ENCODE results near the gene IFNA21. TPM values are rescaled to one million over a fixed set of nuclear protein-coding genes. Genes with fewer than 3 reads are reported as not detected.

IFNA21 gene
- total RNA-seq, 1 experiment from 2014 or later: not detected

DNA sequence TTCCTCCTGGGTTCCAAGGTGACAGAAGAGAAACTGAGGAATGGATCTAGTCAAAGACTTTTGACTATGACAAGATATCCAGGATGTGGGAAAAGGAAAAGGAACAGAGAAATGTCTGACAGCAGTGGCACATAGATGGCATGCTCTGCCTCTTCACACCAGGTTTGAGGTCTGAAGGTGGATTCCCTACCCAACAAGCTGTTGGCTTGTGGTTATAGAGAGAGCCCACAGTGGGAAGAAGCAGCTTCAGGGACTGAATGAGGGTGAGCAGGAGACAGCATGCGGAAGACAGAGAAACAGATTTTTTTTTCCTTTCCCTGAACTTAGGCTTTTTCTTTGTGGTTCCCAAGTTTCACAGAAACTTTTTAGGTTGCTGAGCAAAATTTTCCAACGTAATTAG is 45.4 kb downstream of the IFNA21 start:
- no peaks in the 10 kb centered on the region for H3K4me1 Mint-ChIP-seq (ENCODE audit: low read depth, unreplicated experiment)
- no peak for DNase-seq
- intact Hi-C loops (cut with micrococcal nuclease; ENCODE audit: unreplicated experiment): no loop called here
- H3K36me3 Mint-ChIP-seq (ENCODE audit: insufficient read depth, unreplicated experiment): no peaks in the 10 kb centered on the region
- H3K4me3 Mint-ChIP-seq (ENCODE audit: low read depth, unreplicated experiment): no peak overlapping the region
- H3K9me3 Mint-ChIP-seq (ENCODE audit: low read depth, unreplicated experiment): peaks cover 3% of the 10 kb centered on the region
- CTCF ChIA-PET: no interaction called here
- no TSS peak for BruUV-seq (replicated peaks)
- no peak overlapping the region for H3K27ac Mint-ChIP-seq (ENCODE audit: unreplicated experiment)
- H3K27me3 Mint-ChIP-seq (ENCODE audit: unreplicated experiment): no peaks in the 10 kb centered on the region
- TF ChIP-seq, protein P1, sequence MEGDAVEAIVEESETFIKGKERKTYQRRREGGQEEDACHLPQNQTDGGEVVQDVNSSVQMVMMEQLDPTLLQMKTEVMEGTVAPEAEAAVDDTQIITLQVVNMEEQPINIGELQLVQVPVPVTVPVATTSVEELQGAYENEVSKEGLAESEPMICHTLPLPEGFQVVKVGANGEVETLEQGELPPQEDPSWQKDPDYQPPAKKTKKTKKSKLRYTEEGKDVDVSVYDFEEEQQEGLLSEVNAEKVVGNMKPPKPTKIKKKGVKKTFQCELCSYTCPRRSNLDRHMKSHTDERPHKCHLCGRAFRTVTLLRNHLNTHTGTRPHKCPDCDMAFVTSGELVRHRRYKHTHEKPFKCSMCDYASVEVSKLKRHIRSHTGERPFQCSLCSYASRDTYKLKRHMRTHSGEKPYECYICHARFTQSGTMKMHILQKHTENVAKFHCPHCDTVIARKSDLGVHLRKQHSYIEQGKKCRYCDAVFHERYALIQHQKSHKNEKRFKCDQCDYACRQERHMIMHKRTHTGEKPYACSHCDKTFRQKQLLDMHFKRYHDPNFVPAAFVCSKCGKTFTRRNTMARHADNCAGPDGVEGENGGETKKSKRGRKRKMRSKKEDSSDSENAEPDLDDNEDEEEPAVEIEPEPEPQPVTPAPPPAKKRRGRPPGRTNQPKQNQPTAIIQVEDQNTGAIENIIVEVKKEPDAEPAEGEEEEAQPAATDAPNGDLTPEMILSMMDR (IDR thresholded peaks at IDR 0.05; ENCODE audit: unreplicated experiment): no peak

DNA sequence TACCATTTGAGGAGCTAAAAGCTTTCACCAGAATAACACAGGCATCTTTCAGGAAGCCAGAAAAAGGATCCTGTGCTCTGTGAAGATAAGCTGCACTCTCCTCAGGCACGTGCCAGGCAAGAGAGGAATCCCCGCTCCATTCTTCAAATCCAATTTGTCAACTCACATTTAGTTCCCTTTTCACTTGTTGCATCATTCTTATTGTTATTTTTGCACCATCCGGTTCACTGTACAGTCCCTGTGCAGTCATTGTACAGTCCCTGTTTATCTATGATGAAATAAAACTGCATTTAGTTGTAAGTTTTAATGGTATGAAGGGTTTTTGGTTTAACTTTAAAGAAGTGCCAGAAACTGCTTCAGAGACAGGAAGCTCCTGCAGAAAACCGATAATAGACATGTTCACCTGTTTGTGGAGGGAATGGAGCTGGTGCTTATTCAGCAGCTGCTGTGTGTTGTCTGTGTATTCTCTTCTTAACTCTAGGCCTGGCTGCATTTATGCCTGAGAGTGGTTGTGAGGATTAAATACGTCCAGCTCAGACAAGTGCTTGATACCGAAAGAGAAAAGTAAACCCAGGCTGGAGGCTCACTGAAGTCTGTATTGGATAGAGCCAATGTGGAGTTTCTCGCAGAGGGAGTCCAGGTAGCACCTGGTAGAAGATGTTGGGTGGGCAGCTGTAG is 47.2 kb downstream of the IFNA21 start:
- intact Hi-C loops (cut with micrococcal nuclease; ENCODE audit: unreplicated experiment): loop anchor here (10.0 kb wide), 2 partner anchors 114 to 924 kb away; no protein-coding TSS in a partner anchor
- no peak overlapping the region for H3K27ac Mint-ChIP-seq (ENCODE audit: unreplicated experiment)
- no peaks in the 10 kb centered on the region for H3K36me3 Mint-ChIP-seq (ENCODE audit: insufficient read depth, unreplicated experiment)
- DNase-seq: no peak
- H3K4me3 Mint-ChIP-seq (ENCODE audit: low read depth, unreplicated experiment): no peak overlapping the region
- TF ChIP-seq, protein P1 (IDR thresholded peaks at IDR 0.05; ENCODE audit: unreplicated experiment): no peak
- no peaks in the 10 kb centered on the region for H3K27me3 Mint-ChIP-seq (ENCODE audit: unreplicated experiment)
- no TSS peak for BruUV-seq (replicated peaks)
- CTCF ChIA-PET: no interaction called here
- no peaks in the 10 kb centered on the region for H3K4me1 Mint-ChIP-seq (ENCODE audit: low read depth, unreplicated experiment)
- peaks cover 1% of the 10 kb centered on the region for H3K9me3 Mint-ChIP-seq (ENCODE audit: low read depth, unreplicated experiment)

Other genes with a start within 250 kb of the IFNA21 start
- 0.07 and 0.10 TPM in 2 replicates for gene HACD4, start 135.0 kb downstream of the IFNA21 start, total RNA-seq (2022)
- gene IFNB1, start 88.7 kb downstream of the IFNA21 start, total RNA-seq (2022): 0.42 and 0.61 TPM in 2 replicates
- not detected in 2 replicates for gene IFNW1, start 24.8 kb downstream of the IFNA21 start, total RNA-seq (2022)
- gene IFNA4, start 20.9 kb upstream of the IFNA21 start, total RNA-seq (2022): not detected in 2 replicates
- not detected in 2 replicates for gene IFNA7, start 35.5 kb upstream of the IFNA21 start, total RNA-seq (2022)
- gene IFNA10, start 40.5 kb upstream of the IFNA21 start, total RNA-seq (2022): not detected in 2 replicates
- not detected in 2 replicates for gene IFNA16, start 50.7 kb upstream of the IFNA21 start, total RNA-seq (2022)
- not detected in 2 replicates for gene IFNA17, start 61.6 kb upstream of the IFNA21 start, total RNA-seq (2022)
- not detected in 2 replicates for gene IFNA14, start 73.3 kb upstream of the IFNA21 start, total RNA-seq (2022)
- gene IFNA5, start 138.7 kb upstream of the IFNA21 start, total RNA-seq (2022): not detected in 2 replicates
- 15.8 and 16.8 TPM in 2 replicates for gene KLHL9, start 168.7 kb upstream of the IFNA21 start, total RNA-seq (2022)
- gene IFNA6, start 184.2 kb upstream of the IFNA21 start, total RNA-seq (2022): not detected in 2 replicates
- not detected in 2 replicates for gene IFNA13, start 201.4 kb upstream of the IFNA21 start, total RNA-seq (2022)
- gene IFNA2, start 218.7 kb upstream of the IFNA21 start, total RNA-seq (2022): not detected in 2 replicates
- gene IFNA8, start 242.5 kb upstream of the IFNA21 start, total RNA-seq (2022): not detected in 2 replicates

All from Calu3 (cell line).